GM20000 (cell line): Measurements from ENCODE around the gene CCDC71.

Source experiments
- DNase-seq: peaks from one replicate; pipeline ENCODE4 v3.0.0; 2012; ENCODE audit warnings: low spot score
- CTCF ChIP-seq: IDR thresholded peaks from 2 replicates; pipeline ENCODE4 v1.5.1; 2012; ENCODE audit warnings: mild to moderate bottlenecking, control low read depth; ENCODE audit errors: extremely low read depth, missing control alignments

The CCDC71 gene

DNA sequence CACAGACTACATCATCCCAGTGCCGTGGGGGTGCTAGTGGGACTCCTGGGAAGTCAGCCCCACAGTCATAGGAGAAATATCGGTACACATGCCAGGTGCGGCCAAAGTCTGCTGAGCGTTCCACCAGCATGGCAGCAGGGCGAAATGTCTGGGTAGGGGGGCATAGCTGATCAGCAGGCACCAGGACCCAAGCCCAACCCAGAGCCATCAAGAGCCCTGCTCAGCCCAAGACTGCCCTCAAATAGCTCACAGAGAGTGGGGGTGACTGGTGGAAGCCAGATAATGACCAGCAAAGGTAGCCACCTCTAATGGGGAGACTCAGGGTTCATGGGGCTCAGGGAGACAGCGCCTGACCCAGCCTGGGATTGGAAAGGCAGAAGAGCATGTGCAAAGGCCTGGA lies 34.6 kb downstream of the CCDC71 start:
- TF ChIP-seq CTCF, result no peak
- no peak for DNase-seq

DNA sequence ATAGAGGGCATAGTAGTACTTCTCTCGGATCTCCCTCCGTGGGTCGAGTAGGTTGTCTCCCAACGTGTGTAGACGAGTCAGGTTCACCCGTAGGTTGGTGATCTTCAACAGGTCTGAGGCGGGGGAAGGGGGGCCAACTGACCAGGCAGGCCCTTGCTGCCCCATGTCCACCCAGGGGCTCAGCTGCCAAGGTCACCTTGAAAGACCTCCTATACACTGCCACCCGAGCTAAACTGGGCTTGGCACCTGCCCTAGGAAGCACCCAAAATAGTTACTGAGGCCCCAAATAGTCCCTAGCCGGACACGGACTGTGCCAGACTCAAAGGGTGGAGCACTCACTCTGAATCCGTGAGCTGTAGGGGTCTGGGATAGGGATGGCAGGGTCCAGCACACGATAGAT lies 35.1 kb downstream of the CCDC71 start:
- no peak for DNase-seq

GRCh38 chr3:49124991-49125670 lies 41.0 kb downstream of the CCDC71 start:
- no peak for DNase-seq
- TF ChIP-seq CTCF, result peak; percentile 29

More for the DNA sequence above, 35.1 kb downstream of the CCDC71 start:
- TF ChIP-seq CTCF, result no peak

GRCh38 chr3:49124203-49124602 lies 41.9 kb downstream of the CCDC71 start:
- no peak for TF ChIP-seq CTCF
- DNase-seq, result no peak

GRCh38 chr3:49123687-49124086 lies 42.4 kb downstream of the CCDC71 start:
- no peak for TF ChIP-seq CTCF
- no peak for DNase-seq

- TF ChIP-seq CTCF, result no peak
- DNase-seq, result no peak
Measured at GRCh38 chr3:49122886-49123545, 43.1 kb downstream of the CCDC71 start.

DNA sequence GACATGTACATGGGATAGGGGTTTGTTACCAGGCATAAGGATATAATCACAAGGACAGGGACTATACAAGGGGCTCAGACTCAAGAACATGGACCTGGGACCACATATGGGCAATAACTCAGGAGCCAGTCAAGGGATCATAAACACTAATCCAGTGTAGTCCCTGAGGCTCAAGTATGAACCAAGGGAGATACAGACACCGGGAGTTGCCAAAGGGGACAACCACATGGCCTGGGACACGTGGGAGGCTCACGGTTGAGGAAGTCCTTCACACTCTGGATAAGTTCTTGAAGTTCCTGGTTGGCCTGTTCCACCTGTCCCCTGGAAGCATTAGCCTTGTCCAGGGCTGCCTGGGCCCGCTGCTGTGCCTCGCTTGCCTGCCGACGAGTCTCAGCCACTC lies 43.7 kb downstream of the CCDC71 start:
- no peak for DNase-seq
- no peak for TF ChIP-seq CTCF
